Colonic mucosa (tissue), 4 donors: ENCODE results near the gene BTBD8. TPM values are rescaled to one million over a fixed set of nuclear protein-coding genes. Genes with fewer than 3 reads are reported as not detected.

Source experiments
- DNase-seq: peaks from one replicate; pipeline ENCODE4 v3.0.0-alpha.2; 2020
- H3K27ac ChIP-seq: fragments of 200-600 bp; one replicate; pipeline ENCODE4 v1.8.0; 2021
- H3K27me3 ChIP-seq: fragments of 200-600 bp; one replicate; pipeline ENCODE4 v1.8.0; 2021
- H3K36me3 ChIP-seq: fragments of 200-600 bp; one replicate; pipeline ENCODE4 v1.8.0; 2021
- H3K4me1 ChIP-seq: fragments of 200-600 bp; one replicate; pipeline ENCODE4 v1.8.0; 2021; ENCODE audit warnings: mild to moderate bottlenecking
- H3K4me3 ChIP-seq: fragments of 200-600 bp; one replicate; pipeline ENCODE4 v1.8.0; 2021
- H3K9ac ChIP-seq, 2 donors: one replicate each; pipeline ENCODE4 v1.7.0; 2013; ENCODE audit warnings: control low read depth in 2 of 2, low read depth in 2 of 2, low read length in 2 of 2
- H3K9me3 ChIP-seq: fragments of 200-600 bp; one replicate; pipeline ENCODE4 v1.8.0; 2021
- intact Hi-C: fragments of 100-400 bp; cut with DNase I; formaldehyde crosslinking; loops from one replicate; pipeline ENCODE4 v1.14.1; 2022
- total RNA-seq, 2 donors: library from RNA; stranded (reverse); fragmentation: NEBNext Ultra II Directional in 1 of 2; extraction: Animal tissue kit (Norgen Biotek cat#: 25700) in 1 of 2; gene quantifications; one replicate each; pipeline ENCODE4 v1.2.1, GENCODE V29; 2021
- TF ChIP-seq, protein P1 (sequence below): fragments of 200-600 bp; IDR thresholded peaks from one replicate; pipeline ENCODE4 v1.8.0; 2022; ENCODE audit warnings: antibody characterized with exemption, mild to moderate bottlenecking
- donor health status: healthy.
- donor health status: DM: no; HTN: no; CAD: no.
- donor health status: DM: no; HTN: no; CAD: no.

Gene BTBD8
- total RNA-seq, 2 donors from 2014 or later, result 3.1 to 4.1 TPM

GRCh38 chr1:92211166-92211565 lies 131.0 kb downstream of the BTBD8 start:
- Histone ChIP-seq H3K36me3 (no peaks in the 10 kb centered on the region), H3K4me1 (no peaks in the 10 kb centered on the region), H3K9me3 (no peaks in the 10 kb centered on the region), H3K27ac (no peak overlapping the region), H3K9ac (no peak overlapping the region), H3K27me3 (no peaks in the 10 kb centered on the region), H3K4me3 (no peak overlapping the region)
- no peak for DNase-seq
- TF ChIP-seq, protein P1, sequence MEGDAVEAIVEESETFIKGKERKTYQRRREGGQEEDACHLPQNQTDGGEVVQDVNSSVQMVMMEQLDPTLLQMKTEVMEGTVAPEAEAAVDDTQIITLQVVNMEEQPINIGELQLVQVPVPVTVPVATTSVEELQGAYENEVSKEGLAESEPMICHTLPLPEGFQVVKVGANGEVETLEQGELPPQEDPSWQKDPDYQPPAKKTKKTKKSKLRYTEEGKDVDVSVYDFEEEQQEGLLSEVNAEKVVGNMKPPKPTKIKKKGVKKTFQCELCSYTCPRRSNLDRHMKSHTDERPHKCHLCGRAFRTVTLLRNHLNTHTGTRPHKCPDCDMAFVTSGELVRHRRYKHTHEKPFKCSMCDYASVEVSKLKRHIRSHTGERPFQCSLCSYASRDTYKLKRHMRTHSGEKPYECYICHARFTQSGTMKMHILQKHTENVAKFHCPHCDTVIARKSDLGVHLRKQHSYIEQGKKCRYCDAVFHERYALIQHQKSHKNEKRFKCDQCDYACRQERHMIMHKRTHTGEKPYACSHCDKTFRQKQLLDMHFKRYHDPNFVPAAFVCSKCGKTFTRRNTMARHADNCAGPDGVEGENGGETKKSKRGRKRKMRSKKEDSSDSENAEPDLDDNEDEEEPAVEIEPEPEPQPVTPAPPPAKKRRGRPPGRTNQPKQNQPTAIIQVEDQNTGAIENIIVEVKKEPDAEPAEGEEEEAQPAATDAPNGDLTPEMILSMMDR, result no peak
- intact Hi-C loops, result no loop called here

GRCh38 chr1:92217721-92218120 lies 137.6 kb downstream of the BTBD8 start, which contains the start of gene C1orf146:
Gene C1orf146 (plus strand): TSS chr1:92217915. CDS start chr1:92231421, 13,506 bp downstream.
- H3K4me3 ChIP-seq, result no peak within 1 kb of the TSS
- H3K9me3 ChIP-seq, result no peaks in the 10 kb centered on the region
- no peaks in the 10 kb centered on the region for H3K4me1 ChIP-seq
- intact Hi-C loops, result no loop called here
- H3K9ac ChIP-seq, result no peak within 1 kb of the TSS
- TF ChIP-seq, protein P1, result no peak
- no peaks in the 10 kb centered on the region for H3K36me3 ChIP-seq
- no peaks in the 10 kb centered on the region for H3K27me3 ChIP-seq
- no peak for DNase-seq
- H3K27ac ChIP-seq, result no peak within 1 kb of the TSS

- intact Hi-C loops, result no loop called here
- Histone ChIP-seq H3K27me3 (no peaks in the 10 kb centered on the region), H3K9ac (no peak overlapping the region), H3K27ac (no peak overlapping the region), H3K4me3 (no peak overlapping the region), H3K36me3 (no peaks in the 10 kb centered on the region), H3K9me3 (no peaks in the 10 kb centered on the region), H3K4me1 (no peaks in the 10 kb centered on the region)
- TF ChIP-seq, protein P1, result no peak
- DNase-seq, result no peak
Observed at GRCh38 chr1:92218559-92218958, 138.4 kb downstream of the BTBD8 start.

DNA sequence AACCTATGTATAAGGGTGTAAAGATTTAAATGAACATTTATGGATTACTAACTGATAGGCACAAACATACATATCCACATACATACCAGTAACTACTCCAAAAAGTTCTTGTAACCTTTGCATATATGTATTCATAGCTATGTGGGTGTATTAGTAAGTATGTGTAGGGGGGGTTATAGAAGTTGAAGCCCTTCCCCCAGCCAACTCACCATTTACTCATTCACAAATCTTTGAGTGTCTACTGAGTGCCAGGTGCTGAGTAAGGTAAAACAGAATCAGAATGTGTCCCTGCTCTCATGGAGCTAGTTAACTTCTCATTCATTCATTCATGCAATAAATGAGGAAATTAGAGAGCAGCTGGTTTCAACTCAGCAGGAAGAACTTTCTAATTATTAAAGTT lies 138.9 kb downstream of the BTBD8 start:
- H3K36me3 ChIP-seq, result no peaks in the 10 kb centered on the region
- intact Hi-C loops, result no loop called here
- no peaks in the 10 kb centered on the region for H3K9me3 ChIP-seq
- H3K4me1 ChIP-seq, result no peaks in the 10 kb centered on the region
- DNase-seq, result no peak
- H3K27me3 ChIP-seq, result no peaks in the 10 kb centered on the region
- no peak overlapping the region for H3K4me3 ChIP-seq
- no peak overlapping the region for H3K9ac ChIP-seq
- TF ChIP-seq, protein P1, result no peak
- H3K27ac ChIP-seq, result no peak overlapping the region

DNA sequence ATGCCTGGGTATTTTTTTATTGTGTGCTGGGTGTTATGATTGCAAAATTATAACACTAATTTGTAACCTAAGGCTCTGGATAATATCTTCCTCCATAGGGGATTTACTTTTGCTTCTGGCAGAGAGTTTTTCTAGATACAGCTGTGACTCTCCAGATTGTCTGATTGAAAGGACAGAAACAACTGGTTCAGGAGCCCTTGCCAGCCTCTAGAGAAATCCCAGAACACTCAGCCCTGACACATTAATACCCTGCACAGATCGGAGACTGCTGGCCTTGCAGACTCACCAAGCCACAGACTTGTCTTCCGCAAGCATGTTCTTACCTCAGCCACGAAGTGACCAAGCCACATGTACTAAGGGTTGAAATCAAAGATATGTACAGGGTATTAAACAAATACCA lies 148.3 kb downstream of the BTBD8 start:
- Histone ChIP-seq H3K27me3 (no peaks in the 10 kb centered on the region), H3K9me3 (no peaks in the 10 kb centered on the region), H3K36me3 (no peaks in the 10 kb centered on the region), H3K4me1 (no peaks in the 10 kb centered on the region), H3K4me3 (no peak overlapping the region), H3K27ac (no peak overlapping the region), H3K9ac (no peak overlapping the region)
- TF ChIP-seq, protein P1, result no peak
- no peak for DNase-seq
- intact Hi-C loops, result no loop called here

DNA sequence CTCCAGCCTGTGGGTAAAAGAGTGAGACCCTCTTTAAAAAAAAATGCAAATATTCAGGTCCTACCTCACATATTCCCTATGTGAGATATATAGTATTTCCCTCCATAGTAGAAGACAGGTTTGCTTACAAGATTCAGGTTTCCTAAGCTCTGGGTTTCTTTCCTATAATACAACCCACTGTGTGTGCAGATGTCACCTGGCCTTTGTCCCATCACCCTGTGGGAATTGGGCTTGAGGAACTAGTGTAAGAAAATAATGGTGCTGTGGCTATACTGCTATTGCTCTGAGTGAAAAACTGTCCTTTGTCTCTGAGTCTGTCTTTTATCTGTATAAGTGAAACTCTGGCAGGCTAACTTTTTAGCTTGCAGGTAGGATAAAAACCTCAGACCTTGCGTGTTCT lies 150.6 kb downstream of the BTBD8 start:
- Histone ChIP-seq H3K27ac (no peak overlapping the region), H3K4me3 (no peak overlapping the region), H3K4me1 (no peaks in the 10 kb centered on the region), H3K36me3 (no peaks in the 10 kb centered on the region), H3K27me3 (no peaks in the 10 kb centered on the region), H3K9me3 (no peaks in the 10 kb centered on the region), H3K9ac (no peak overlapping the region)
- TF ChIP-seq, protein P1, result no peak
- DNase-seq, result no peak
- intact Hi-C loops, result no loop called here
